Activated gamma-delta T cell treated with anti-CD3 and anti-CD28 coated beads, Interleukin-2, amount 50 U/mL, for 16 hours (primary cell): Measurements from ENCODE around the gene FBXO42.

Experiments used
- DNase-seq: peaks from one replicate; pipeline ENCODE4 v3.0.0-alpha.2; 2020; ENCODE audit warnings: low read depth

FBXO42 gene

GRCh38 chr1:16204216-16204615, 148.1 kb downstream of the FBXO42 start:
- no peak for DNase-seq

- DNase-seq = no peak
Observed at GRCh38 chr1:16203550-16203949, 148.7 kb downstream of the FBXO42 start.

GRCh38 chr1:16202281-16203210, 149.7 kb downstream of the FBXO42 start:
- no peak for DNase-seq

GRCh38 chr1:16199700-16200099, 152.6 kb downstream of the FBXO42 start:
- no peak for DNase-seq

GRCh38 chr1:16199157-16199501, 153.2 kb downstream of the FBXO42 start:
- no peak for DNase-seq

- no peak for DNase-seq
Observed at GRCh38 chr1:16198444-16199156, 153.7 kb downstream of the FBXO42 start.

GRCh38 chr1:16196874-16197273, 155.4 kb downstream of the FBXO42 start:
- no peak for DNase-seq
